CD14-positive monocyte (primary cell): ENCODE results near the gene IRF4. TPM values are rescaled to one million over a fixed set of nuclear protein-coding genes. Genes with fewer than 3 reads are reported as not detected.

Experiments
- DNase-seq, 3 donors: peaks; one replicate each; pipeline ENCODE4 v3.0.0-alpha.2; 2011 to 2022
- H2AFZ ChIP-seq: 2 replicates; pipeline ENCODE4 v1.6.0; 2012; ENCODE audit warnings: mild to moderate bottlenecking, low read depth, low read length, inconsistent platforms; ENCODE audit not compliant: insufficient read depth, poor library complexity, severe bottlenecking
- H3K27ac ChIP-seq, 2 donors: 1 replicate in 1 of 2; 2 replicates in 1 of 2; pipeline ENCODE4 v1.5.1; 2012 to 2013; ENCODE audit warnings: low read length in 2 of 2, control low read depth in 1 of 2, inconsistent platforms in 1 of 2, low read depth in 1 of 2, mild to moderate bottlenecking in 1 of 2
- H3K27me3 ChIP-seq, 2 donors: one replicate each; pipeline versions ENCODE4 v1.6.0 to v1.6.1; 2011 to 2013; ENCODE audit warnings: low read length in 2 of 2; ENCODE audit not compliant: control insufficient read depth in 2 of 2, insufficient read depth in 2 of 2
- H3K36me3 ChIP-seq, 2 donors: replicated peaks in 1 of 2; 1 replicate in 1 of 2; 2 replicates in 1 of 2; pipeline versions ENCODE4 v1.5.1 to v1.6.1; 2012 to 2013; ENCODE audit warnings: low read length in 2 of 2, control low read depth in 1 of 2, inconsistent platforms in 1 of 2, mild to moderate bottlenecking in 1 of 2; ENCODE audit not compliant: insufficient read depth in 2 of 2, control insufficient read depth in 1 of 2
- H3K4me1 ChIP-seq, 2 donors: 1 replicate in 1 of 2; 2 replicates in 1 of 2; pipeline versions ENCODE4 v1.5.1 to v1.6.1; 2012 to 2013; ENCODE audit warnings: low read length in 2 of 2, control low read depth in 1 of 2, inconsistent platforms in 1 of 2, mild to moderate bottlenecking in 1 of 2, moderate library complexity in 1 of 2; ENCODE audit not compliant: insufficient read depth in 2 of 2, control insufficient read depth in 1 of 2
- H3K4me2 ChIP-seq: replicated peaks from 2 replicates; pipeline ENCODE3; 2012; ENCODE audit warnings: low read length, moderate library complexity, mild to moderate bottlenecking; ENCODE audit not compliant: poor library complexity, severe bottlenecking; ENCODE audit errors: extremely low read depth
- H3K4me3 ChIP-seq, 3 experiments: fragments of 200-600 bp in 1 of 3; sonication (generic) in 1 of 3; replicated peaks in 1 of 3; 1 replicate in 2 of 3; 2 replicates in 1 of 3; pipeline ENCODE4 v1.5.1; 2011 to 2013; ENCODE audit warnings: low read length in 3 of 3, mild to moderate bottlenecking in 3 of 3, control low read depth in 2 of 3, low read depth in 2 of 3, inconsistent platforms in 1 of 3, moderate library complexity in 1 of 3
- H3K79me2 ChIP-seq: 2 replicates; pipeline ENCODE4 v1.6.0; 2012; ENCODE audit warnings: mild to moderate bottlenecking, control low read depth, inconsistent platforms, low read length, moderate library complexity; ENCODE audit not compliant: insufficient read depth
- H3K9ac ChIP-seq: 2 replicates; pipeline ENCODE4 v1.6.0; 2017; ENCODE audit warnings: low read length, mild to moderate bottlenecking; ENCODE audit not compliant: insufficient read depth, poor library complexity, severe bottlenecking
- H3K9me3 ChIP-seq, 2 donors: replicated peaks in 1 of 2; 1 replicate in 1 of 2; 2 replicates in 1 of 2; pipeline versions ENCODE4 v1.5.1 to v1.6.1; 2012 to 2013; ENCODE audit warnings: low read length in 2 of 2, control low read depth in 1 of 2; ENCODE audit not compliant: control insufficient read depth in 1 of 2, insufficient read depth in 1 of 2
- H4K20me1 ChIP-seq: 2 replicates; pipeline ENCODE4 v1.6.0; 2012; ENCODE audit warnings: mild to moderate bottlenecking, low read length, control low read depth, moderate library complexity; ENCODE audit not compliant: insufficient read depth
- H3K27ac Mint-ChIP-seq, 7 donors: one replicate each; pipeline ENCODE4 v1.8.0; 2020; ENCODE audit warnings: mild to moderate bottlenecking in 7 of 7, mixed read lengths in 7 of 7, moderate library complexity in 6 of 7, inconsistent platforms in 2 of 7
- H3K27me3 Mint-ChIP-seq, 3 donors: one replicate each; pipeline ENCODE4 v1.8.0; 2021 to 2022; ENCODE audit warnings: low read depth in 3 of 3, mild to moderate bottlenecking in 3 of 3, mixed read lengths in 3 of 3, moderate library complexity in 3 of 3, inconsistent platforms in 1 of 3
- H3K36me3 Mint-ChIP-seq, 2 donors: one replicate each; pipeline ENCODE4 v1.8.0; 2020; ENCODE audit warnings: mixed read lengths in 2 of 2, inconsistent platforms in 1 of 2, mild to moderate bottlenecking in 1 of 2
- H3K4me1 Mint-ChIP-seq: one replicate; pipeline ENCODE4 v1.8.0; 2020; ENCODE audit warnings: mild to moderate bottlenecking, mixed read lengths
- H3K4me3 Mint-ChIP-seq, 2 donors: one replicate each; pipeline ENCODE4 v1.8.0; 2020; ENCODE audit warnings: mild to moderate bottlenecking in 2 of 2, mixed read lengths in 2 of 2, moderate library complexity in 1 of 2
- H3K9me3 Mint-ChIP-seq, 7 donors: one replicate each; pipeline ENCODE4 v1.8.0; 2020 to 2022; ENCODE audit warnings: mixed read lengths in 7 of 7, mild to moderate bottlenecking in 6 of 7, moderate library complexity in 6 of 7, inconsistent platforms in 2 of 7
- CTCF ChIP-seq: fragments of 200-600 bp; IDR thresholded peaks from one replicate; pipeline ENCODE4 v1.8.0; 2022; ENCODE audit warnings: antibody characterized with exemption, mild to moderate bottlenecking
- WGBS: methylation state at CpG from one replicate; pipeline ENCODE4 v1.1.5; 2013; ENCODE audit warnings: missing lambda C conversion rate; ENCODE audit not compliant: insufficient coverage; 5-methylcytosine and 5-hydroxymethylcytosine counted together
- intact Hi-C, 2 donors: fragments of 100-400 bp; cut with micrococcal nuclease; formaldehyde crosslinking; loops; one replicate each; pipeline versions ENCODE4 v1.15.0 to v1.15.1; 2023
- polyA plus RNA-seq, 3 donors: library from polyadenylated mRNA; depleted of rRNA in 1 of 3; unstranded in 2 of 3; stranded (reverse) in 1 of 3; fragments of 300-500 nt in 2 of 3; fragments of >200 nt in 1 of 3; fragmentation: Illumina TruSeq in 2 of 3; gene quantifications; 1 replicate in 2 of 3; 2 replicates in 1 of 3; pipeline ENCODE4 v1.2.3, GENCODE V29; 2012 to 2021

IRF4 gene
- polyA plus RNA-seq, 3 donors, result 3.0 to 13.6 (median 6.4) TPM

GRCh38 chr6:399785-400534, 8.4 kb downstream of the IRF4 start:
- peaks cover 37 to 49% (median 44%) of the 10 kb centered on the region in 3 donors for H3K27me3 Mint-ChIP-seq
- H3K4me3 ChIP-seq, result no peak overlapping the region
- H3K27ac Mint-ChIP-seq, result no peak overlapping the region

GRCh38 chr6:400815-401214, 9.3 kb downstream of the IRF4 start:
- no peak overlapping the region for H2AFZ ChIP-seq
- Mint-ChIP-seq H3K27ac (no peak overlapping the region), H3K27me3 (peaks cover 30 to 44% (median 40%) of the 10 kb centered on the region in 3 donors), H3K36me3 (peaks cover 58% of the 10 kb centered on the region in 2 donors), H3K4me1 (peaks cover 2% of the 10 kb centered on the region), H3K4me3 (no peak overlapping the region), H3K9me3 (peaks cover 5 to 26% (median 9%) of the 10 kb centered on the region in 7 donors)
- H3K4me3 ChIP-seq, result no peak overlapping the region
- H3K9ac ChIP-seq, result no peak overlapping the region
- H3K36me3 ChIP-seq, result peaks cover 44 to 85% of the 10 kb centered on the region in 2 donors
- no peak overlapping the region for H3K27ac ChIP-seq
- no peak for DNase-seq
- H3K79me2 ChIP-seq, result no peaks in the 10 kb centered on the region
- no peaks in the 10 kb centered on the region for H3K4me1 ChIP-seq
- H3K9me3 ChIP-seq, result peaks cover 0 to 4% of the 10 kb centered on the region in 2 donors
- H3K4me2 ChIP-seq, result no peak overlapping the region
- peaks cover 4 to 32% of the 10 kb centered on the region in 2 donors for H3K27me3 ChIP-seq
- no peak for TF ChIP-seq CTCF
- 95% methylated on average over 3 of the region's 6 CpGs for WGBS
- H4K20me1 ChIP-seq, result peaks cover 66% of the 10 kb centered on the region
- intact Hi-C loops, result loop anchor here in 1 of 2 donors (5.0 kb wide), 1 partner anchor 209 kb away; no protein-coding TSS in a partner anchor

More at GRCh38 chr6:399785-400534, 8.4 kb downstream of the IRF4 start:
- Histone ChIP-seq H3K9me3 (peaks cover under 1 to 4% of the 10 kb centered on the region in 2 donors), H3K4me1 (no peaks in the 10 kb centered on the region), H3K36me3 (peaks cover 41 to 85% of the 10 kb centered on the region in 2 donors), H4K20me1 (peaks cover 71% of the 10 kb centered on the region), H3K4me2 (no peak overlapping the region), H3K27ac (no peak overlapping the region), H3K79me2 (no peaks in the 10 kb centered on the region), H3K9ac (no peak overlapping the region), H3K27me3 (peaks cover 7 to 40% of the 10 kb centered on the region in 2 donors), H2AFZ (no peak overlapping the region)
- intact Hi-C loops, result loop anchor here in 1 of 2 donors (5.0 kb wide), 1 partner anchor 208 kb away; no protein-coding TSS in a partner anchor
- TF ChIP-seq CTCF, result no peak
- H3K4me3 Mint-ChIP-seq, result no peak overlapping the region
- peaks cover 58 to 61% of the 10 kb centered on the region in 2 donors for H3K36me3 Mint-ChIP-seq
- WGBS, result 100% methylated on average over 2 of the region's 11 CpGs
- peaks cover 3 to 23% (median 11%) of the 10 kb centered on the region in 7 donors for H3K9me3 Mint-ChIP-seq
- peaks cover 5% of the 10 kb centered on the region for H3K4me1 Mint-ChIP-seq
- no peak for DNase-seq
